Stomach (tissue), 4 donors: Measurements from ENCODE around the gene RBM10.

Source experiments
- CTCF ChIP-seq, 7 experiments: fragments of 450-650 bp in 4 of 7; fragments of 200-600 bp in 3 of 7; sonication (generic) in 3 of 7; IDR thresholded peaks; one replicate each; pipeline ENCODE4 v1.5.1; 2016 to 2019; ENCODE audit warnings: antibody characterized with exemption in 7 of 7, control low read depth in 2 of 7, mild to moderate bottlenecking in 1 of 7
- EP300 ChIP-seq: sonication (generic); formaldehyde crosslinking; IDR thresholded peaks from one replicate; pipeline ENCODE4 v1.6.1; 2017; ENCODE audit warnings: antibody characterized with exemption
- POLR2A ChIP-seq, 4 donors: fragments of 450-650 bp; IDR thresholded peaks; one replicate each; pipeline ENCODE4 v1.6.1; 2016; ENCODE audit warnings: antibody characterized with exemption in 4 of 4, control low read depth in 2 of 4, mild to moderate bottlenecking in 1 of 4, moderate library complexity in 1 of 4
- POLR2AphosphoS5 ChIP-seq, 3 donors: sonication (generic); formaldehyde crosslinking; IDR thresholded peaks; one replicate each; pipeline ENCODE4 v1.6.1; 2016; ENCODE audit warnings: antibody characterized with exemption in 3 of 3

- TF ChIP-seq EP300 (no peak), CTCF (IDR thresholded peaks at IDR 0.05) (no peak), POLR2A (IDR thresholded peaks at IDR 0.05) (no peak), POLR2AphosphoS5 (IDR thresholded peaks at IDR 0.05) (no peak)
Measured at GRCh38 chrX:47164420-47164819, 19.4 kb downstream of the RBM10 start.
